SK-N-SH (cell line): ENCODE results near the gene CHST7. TPM values are rescaled to one million over a fixed set of nuclear protein-coding genes. Genes with fewer than 3 reads are reported as not detected.

Experiments used
- CTCF ChIA-PET: fragments of 300-600, 350-600 bp; formaldehyde crosslinking; extraction: SDS; loops from one replicate; lab custom pipeline; 2021; lab: Yijun Ruan, JAX
- POLR2A ChIA-PET: fragments of 350-600 bp; sonication (Branson Sonifier 250); formaldehyde crosslinking; extraction: SDS; loops from one replicate; lab custom pipeline; 2020; ENCODE audit warnings: antibody characterized with exemption, inconsistent platforms; lab: Yijun Ruan, JAX
- DNase-seq: peaks from one replicate; pipeline ENCODE4 v3.0.0; 2012
- H2AFZ ChIP-seq: fragments of 200-600 bp; sonication (generic); 2 replicates; pipeline ENCODE4 v1.8.1; 2016; ENCODE audit warnings: antibody characterized with exemption, mild to moderate bottlenecking, low read depth
- H3F3A ChIP-seq: fragments of 200-600 bp; sonication (generic); replicated peaks from 2 replicates; pipeline ENCODE3; 2016; ENCODE audit warnings: antibody characterized with exemption, mild to moderate bottlenecking; ENCODE audit not compliant: insufficient read depth
- H3K27ac ChIP-seq, 2 experiments: fragments of 200-500 bp in 1 of 2; fragments of 200-600 bp in 1 of 2; sonication (Bioruptor generic) in 1 of 2; sonication (generic), shearing (Covaris generic) in 1 of 2; 2 replicates each; pipeline versions ENCODE4 v1.5.1 to v1.6.1; 2014 to 2016; ENCODE audit warnings: low read depth in 2 of 2, inconsistent platforms in 1 of 2, low read length in 1 of 2, mild to moderate bottlenecking in 1 of 2, mixed read lengths in 1 of 2
- H3K27me3 ChIP-seq: fragments of 200-600 bp; sonication (generic), shearing (Covaris generic); 2 replicates; pipeline ENCODE4 v1.6.1; 2016; ENCODE audit warnings: mixed run types; ENCODE audit not compliant: insufficient read depth
- H3K36me3 ChIP-seq, 2 experiments: fragments of 200-500 bp in 1 of 2; fragments of 200-600 bp in 1 of 2; sonication (Bioruptor generic) in 1 of 2; sonication (generic) in 1 of 2; replicated peaks in 1 of 2; 2 replicates each; pipeline versions ENCODE3 to v1.5.1; 2014 to 2016; ENCODE audit warnings: low read length in 1 of 2, mild to moderate bottlenecking in 1 of 2; ENCODE audit not compliant: insufficient read depth in 2 of 2, control insufficient read depth in 1 of 2
- H3K4me1 ChIP-seq, 2 experiments: fragments of 200-500 bp in 1 of 2; fragments of 200-600 bp in 1 of 2; sonication (Bioruptor generic) in 1 of 2; sonication (generic), shearing (Covaris generic) in 1 of 2; 2 replicates each; pipeline versions ENCODE4 v1.5.1 to v1.6.1; 2014 to 2016; ENCODE audit warnings: low read depth in 1 of 2, low read length in 1 of 2, mixed run types in 1 of 2; ENCODE audit not compliant: insufficient read depth in 2 of 2, control insufficient read depth in 1 of 2
- H3K4me2 ChIP-seq: fragments of 200-600 bp; sonication (generic), shearing (Covaris generic); 2 replicates; pipeline ENCODE4 v1.6.1; 2017; ENCODE audit warnings: mixed run types
- H3K4me3 ChIP-seq, 2 experiments: fragments of 200-500 bp in 1 of 2; fragments of 200-600 bp in 1 of 2; sonication (Bioruptor generic) in 1 of 2; sonication (generic), shearing (Covaris generic) in 1 of 2; 2 replicates each; pipeline versions ENCODE4 v1.5.1 to v1.8.1; 2014 to 2016; ENCODE audit warnings: low read depth in 2 of 2, inconsistent platforms in 1 of 2, low read length in 1 of 2, mild to moderate bottlenecking in 1 of 2, mixed read lengths in 1 of 2, moderate library complexity in 1 of 2
- H3K79me2 ChIP-seq: fragments of 200-600 bp; sonication (generic); 2 replicates; pipeline ENCODE4 v1.8.1; 2017; ENCODE audit warnings: mild to moderate bottlenecking; ENCODE audit not compliant: insufficient read depth
- H3K9ac ChIP-seq: fragments of 200-600 bp; sonication (generic); 2 replicates; pipeline ENCODE4 v1.6.1; 2017; ENCODE audit warnings: mixed run types
- H3K9me2 ChIP-seq: fragments of 200-600 bp; sonication (generic); 2 replicates; pipeline ENCODE4 v1.6.1; 2017; ENCODE audit warnings: mixed run types
- H3K9me3 ChIP-seq: fragments of 200-600 bp; sonication (generic); 2 replicates; pipeline ENCODE4 v1.6.1; 2017; ENCODE audit warnings: mixed run types, mild to moderate bottlenecking, moderate library complexity
- H4K20me1 ChIP-seq: fragments of 200-600 bp; sonication (generic); 2 replicates; pipeline ENCODE4 v1.6.1; 2017; ENCODE audit warnings: mild to moderate bottlenecking, mixed run types; ENCODE audit not compliant: insufficient read depth
- EP300 ChIP-seq, 2 experiments: IDR thresholded peaks; 2 replicates each; pipeline versions ENCODE4 v1.4.0 to v1.6.1; 2012; ENCODE audit warnings: borderline replicate concordance in 1 of 2, low read depth in 1 of 2, low read length in 1 of 2
- EZH2phosphoT487 ChIP-seq: fragments of 200-600 bp; sonication (generic); IDR thresholded peaks from 2 replicates; pipeline ENCODE4 v1.6.1; 2017; ENCODE audit warnings: low read depth, mixed run types, mild to moderate bottlenecking, antibody characterized with exemption, moderate library complexity, borderline replicate concordance
- GABPA ChIP-seq: IDR thresholded peaks from 2 replicates; pipeline ENCODE4 v1.4.0; 2012; ENCODE audit warnings: low read depth, mild to moderate bottlenecking
- GATA2 ChIP-seq: sonication (generic); formaldehyde crosslinking; IDR thresholded peaks from 2 replicates; pipeline ENCODE4 v1.5.0; 2020; ENCODE audit warnings: mild to moderate bottlenecking, missing genetic modification reagents
- MEF2A ChIP-seq: IDR thresholded peaks from 2 replicates; pipeline ENCODE4 v1.4.0; 2012; ENCODE audit warnings: low read depth, borderline replicate concordance
- SIN3A ChIP-seq: IDR thresholded peaks from 2 replicates; pipeline ENCODE4 v1.6.1; 2012; ENCODE audit warnings: low read depth, mild to moderate bottlenecking, low read length, moderate library complexity, borderline replicate concordance
- TCF12 ChIP-seq: IDR thresholded peaks from 2 replicates; pipeline ENCODE4 v1.4.0; 2012
- YY1 ChIP-seq: IDR thresholded peaks from 2 replicates; pipeline ENCODE4 v1.4.0; 2012; ENCODE audit warnings: low read depth, mild to moderate bottlenecking
- WGBS: methylation state at CpG from one replicate; pipeline ENCODE4 v1.1.6; 2017; ENCODE audit warnings: low lambda C conversion rate; 5-methylcytosine and 5-hydroxymethylcytosine counted together
- polyA plus RNA-seq, 3 experiments: library from polyadenylated mRNA; depleted of rRNA; stranded (reverse); fragments of >200 nt; gene quantifications; 2 replicates each; pipeline ENCODE4 v1.2.3, GENCODE V29; 2012
- TF ChIP-seq, protein P1 (sequence below): IDR thresholded peaks from 2 replicates; pipeline ENCODE4; 2012
- TF ChIP-seq, protein P2 (sequence below): IDR thresholded peaks from 2 replicates; pipeline ENCODE4 v1.4.0; 2012; ENCODE audit warnings: low read depth, borderline replicate concordance

Gene CHST7
- polyA plus RNA-seq, 1 of the 3 experiments (the other 2 are of a cell fraction), result 6.2 TPM

DNA sequence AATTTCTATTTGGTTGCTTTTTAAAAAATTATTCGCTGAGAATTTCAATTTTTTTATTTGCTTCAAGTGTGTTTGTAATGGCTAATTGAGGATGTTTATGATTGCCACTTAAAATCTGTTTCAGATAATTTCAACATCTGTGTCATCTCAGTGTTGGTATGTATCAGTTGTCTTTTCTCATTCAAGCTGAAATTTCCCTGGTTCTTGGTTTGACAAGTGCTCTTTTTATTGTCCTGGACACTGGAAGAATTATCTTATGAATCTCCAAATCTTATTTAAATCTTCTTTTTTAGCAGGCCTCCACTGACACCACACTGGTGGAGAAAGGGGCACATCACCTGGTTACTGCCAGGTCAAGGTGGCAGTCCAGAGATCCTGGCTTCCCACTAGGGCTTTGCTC, 21.5 kb downstream of the CHST7 start:
- H3K79me2 ChIP-seq, result peaks cover 4% of the 10 kb centered on the region; the same call in 1 of the 2 replicates
- CTCF ChIA-PET, result no interaction called here
- H3K9me3 ChIP-seq, result no peaks in the 10 kb centered on the region
- H3K27ac ChIP-seq, result peak overlapping the region in 1 of 2 experiments; percentile 51; a peak in 1 of 4 replicates
- no peak overlapping the region for H3K4me2 ChIP-seq
- no peak for DNase-seq
- 20% methylated on average over 1 of the region's 1 CpG for WGBS
- no peaks in the 10 kb centered on the region for H3K9me2 ChIP-seq
- H3K9ac ChIP-seq, result no peak overlapping the region
- no peaks in the 10 kb centered on the region for H3K27me3 ChIP-seq
- no peaks in the 10 kb centered on the region for H3K36me3 ChIP-seq
- H3K4me3 ChIP-seq, result no peak overlapping the region
- no peaks in the 10 kb centered on the region for H3F3A ChIP-seq
- POLR2A ChIA-PET, result no interaction called here
- H2AFZ ChIP-seq, result no peak overlapping the region
- peaks cover 0 to 9% of the 10 kb centered on the region in 2 experiments; a peak in 1 of 4 replicates for H3K4me1 ChIP-seq
- TF ChIP-seq EP300 (IDR thresholded peaks at IDR 0.05; ENCODE audit: borderline replicate concordance in 1 of 2, low read depth in 1 of 2, low read length in 1 of 2) (peak in 1 of 2 experiments; percentile 46; a peak in 1 of 4 replicates), GATA2 (CRISPR knock-in tag) (0 out of 2 replicates have a peak, but pooled peaks have one; percentile 8), GABPA (no peak), TCF12 (peak; percentile 76)
- TF ChIP-seq, protein P1, sequence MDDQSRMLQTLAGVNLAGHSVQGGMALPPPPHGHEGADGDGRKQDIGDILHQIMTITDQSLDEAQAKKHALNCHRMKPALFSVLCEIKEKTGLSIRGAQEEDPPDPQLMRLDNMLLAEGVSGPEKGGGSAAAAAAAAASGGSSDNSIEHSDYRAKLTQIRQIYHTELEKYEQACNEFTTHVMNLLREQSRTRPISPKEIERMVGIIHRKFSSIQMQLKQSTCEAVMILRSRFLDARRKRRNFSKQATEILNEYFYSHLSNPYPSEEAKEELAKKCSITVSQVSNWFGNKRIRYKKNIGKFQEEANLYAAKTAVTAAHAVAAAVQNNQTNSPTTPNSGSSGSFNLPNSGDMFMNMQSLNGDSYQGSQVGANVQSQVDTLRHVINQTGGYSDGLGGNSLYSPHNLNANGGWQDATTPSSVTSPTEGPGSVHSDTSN, result peak; percentile 54; the same call in 1 of the 2 replicates
- no peaks in the 10 kb centered on the region for H4K20me1 ChIP-seq

DNA sequence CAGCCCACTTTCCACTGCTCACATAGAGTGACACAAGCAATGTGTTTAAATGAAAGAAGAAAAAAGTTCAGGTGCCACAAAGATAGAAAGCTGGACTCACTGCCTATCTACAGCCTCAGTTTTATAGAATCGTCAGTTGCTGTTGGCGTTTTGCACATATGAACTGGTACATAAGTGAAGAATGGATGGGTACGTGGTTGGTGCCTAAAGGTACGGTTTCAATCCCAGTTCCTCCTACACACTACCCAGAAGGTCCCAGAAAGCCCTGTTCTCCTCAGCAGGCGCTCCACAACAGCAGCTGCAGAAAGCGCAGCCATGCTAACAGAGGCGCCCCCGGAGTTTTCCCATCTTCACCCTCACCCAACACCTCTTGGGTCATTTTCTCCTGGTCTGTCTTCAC, 23.6 kb downstream of the CHST7 start:
- H3K9me2 ChIP-seq, result no peaks in the 10 kb centered on the region
- 69% methylated on average over 6 of the region's 8 CpGs for WGBS
- H3F3A ChIP-seq, result no peaks in the 10 kb centered on the region
- peaks cover 4% of the 10 kb centered on the region; the same call in 1 of the 2 replicates for H3K79me2 ChIP-seq
- no peaks in the 10 kb centered on the region for H3K9me3 ChIP-seq
- TF ChIP-seq SIN3A, result no peak
- TF ChIP-seq MEF2A, result no peak
- TF ChIP-seq YY1, result no peak
- no peak for TF ChIP-seq TCF12
- TF ChIP-seq EZH2phosphoT487, result no peak
- TF ChIP-seq, protein P2, sequence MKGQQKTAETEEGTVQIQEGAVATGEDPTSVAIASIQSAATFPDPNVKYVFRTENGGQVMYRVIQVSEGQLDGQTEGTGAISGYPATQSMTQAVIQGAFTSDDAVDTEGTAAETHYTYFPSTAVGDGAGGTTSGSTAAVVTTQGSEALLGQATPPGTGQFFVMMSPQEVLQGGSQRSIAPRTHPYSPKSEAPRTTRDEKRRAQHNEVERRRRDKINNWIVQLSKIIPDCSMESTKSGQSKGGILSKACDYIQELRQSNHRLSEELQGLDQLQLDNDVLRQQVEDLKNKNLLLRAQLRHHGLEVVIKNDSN, result no peak
- no peak overlapping the region for H3K4me2 ChIP-seq
- H3K36me3 ChIP-seq, result no peaks in the 10 kb centered on the region
- no peaks in the 10 kb centered on the region for H4K20me1 ChIP-seq
- H3K9ac ChIP-seq, result no peak overlapping the region
- no peak overlapping the region for H2AFZ ChIP-seq
- DNase-seq, result no peak
- ChIA-PET POLR2A (interaction anchor here (0.5 kb wide), 1 partner anchor 83 kb away, joined by 3 read pairs; no protein-coding TSS in a partner anchor), CTCF (interaction anchor here (1.2 to 1.6 kb wide), 2 partner anchors 18 to 25 kb away, joined by 3 to 4 read pairs; no protein-coding TSS in a partner anchor)
- no peak overlapping the region for H3K4me3 ChIP-seq
- H3K27me3 ChIP-seq, result peaks cover 3% of the 10 kb centered on the region; the same call in 1 of the 2 replicates
- peaks cover 0 to 14% of the 10 kb centered on the region in 2 experiments; a peak in 1 of 4 replicates for H3K4me1 ChIP-seq
- peak overlapping the region in 1 of 2 experiments; percentile 73; a peak in 1 of 4 replicates for H3K27ac ChIP-seq
